GM12801 (cell line): ENCODE measurements around the gene FILIP1.

ENCODE experiments used
- CTCF ChIP-seq: IDR thresholded peaks from one replicate; pipeline ENCODE4 v1.5.1; 2011; ENCODE audit warnings: control low read depth; ENCODE audit not compliant: insufficient read length; ENCODE audit errors: extremely low read depth

The FILIP1 gene

GRCh38 chr6:75305573-75305972 lies 188.0 kb downstream of the FILIP1 start:
- no peak for TF ChIP-seq CTCF

- no peak for TF ChIP-seq CTCF
These were observed 191.3 kb downstream of the FILIP1 start for GRCh38 chr6:75302280-75302679.

- TF ChIP-seq CTCF: no peak
These were observed 192.1 kb downstream of the FILIP1 start for GRCh38 chr6:75301537-75301936.

GRCh38 chr6:75301088-75301487 lies 192.5 kb downstream of the FILIP1 start:
- TF ChIP-seq CTCF: no peak

- no peak for TF ChIP-seq CTCF
These were observed 193.1 kb downstream of the FILIP1 start for GRCh38 chr6:75300531-75300855.

- no peak for TF ChIP-seq CTCF
These were observed 193.6 kb downstream of the FILIP1 start for GRCh38 chr6:75299801-75300530.

GRCh38 chr6:75296811-75297779 lies 196.5 kb downstream of the FILIP1 start:
- no peak for TF ChIP-seq CTCF
